Transverse colon (tissue), 1 donor: Measurements from ENCODE around the gene HDAC7.

ENCODE experiments used
- EP300 ChIP-seq: sonication (generic); formaldehyde crosslinking; IDR thresholded peaks from one replicate; pipeline ENCODE4 v1.6.1; 2017; ENCODE audit warnings: antibody characterized with exemption, low read depth
- POLR2A ChIP-seq: fragments of 450-650 bp; IDR thresholded peaks from one replicate; pipeline ENCODE4 v1.6.1; 2016; ENCODE audit warnings: antibody characterized with exemption, mild to moderate bottlenecking, moderate library complexity

GRCh38 chr12:47744005-47744651 lies 75.6 kb downstream of the HDAC7 start:
- no peak for TF ChIP-seq EP300
- TF ChIP-seq POLR2A: no peak
